IgD-negative memory B cell (primary cell): Measurements from ENCODE around the gene ZSWIM5. TPM values are rescaled to one million over a fixed set of nuclear protein-coding genes. Genes with fewer than 3 reads are reported as not detected.
"Not testable (repeated sequence)": the region's sequence is repeated elsewhere in the genome, so short reads cannot be mapped to it uniquely, and the experiment has no call there.

Experiments
- H3K27ac Mint-ChIP-seq, 3 donors: one replicate each; pipeline ENCODE4 v1.8.0; 2020 to 2022; ENCODE audit warnings: mild to moderate bottlenecking in 3 of 3, mixed read lengths in 3 of 3, moderate library complexity in 1 of 3
- H3K27me3 Mint-ChIP-seq: one replicate; pipeline ENCODE4 v1.8.0; 2021; ENCODE audit warnings: mixed read lengths
- H3K36me3 Mint-ChIP-seq: one replicate; pipeline ENCODE4 v1.8.0; 2020; ENCODE audit warnings: mild to moderate bottlenecking, mixed read lengths
- H3K4me1 Mint-ChIP-seq, 3 donors: one replicate each; pipeline ENCODE4 v1.8.0; 2020 to 2022; ENCODE audit warnings: mixed read lengths in 3 of 3, mild to moderate bottlenecking in 1 of 3
- H3K4me3 Mint-ChIP-seq, 4 donors: one replicate each; pipeline ENCODE4 v1.8.0; 2020 to 2022; ENCODE audit warnings: mild to moderate bottlenecking in 4 of 4, mixed read lengths in 4 of 4, moderate library complexity in 3 of 4
- H3K9me3 Mint-ChIP-seq, 3 donors: one replicate each; pipeline ENCODE4 v1.8.0; 2020 to 2021; ENCODE audit warnings: mixed read lengths in 3 of 3, mild to moderate bottlenecking in 1 of 3
- polyA plus RNA-seq: library from polyadenylated mRNA; unstranded; fragments of 300-500 nt; fragmentation: Illumina TruSeq; gene quantifications from one replicate; pipeline ENCODE4 v1.2.3, GENCODE V29; 2021

Gene ZSWIM5
- polyA plus RNA-seq, 1 donor from 2014 or later = 0.14 TPM

GRCh38 chr1:45103534-45103933 is 102.9 kb downstream of the ZSWIM5 start:
- H3K4me3 Mint-ChIP-seq = no peak overlapping the region
- peaks cover 0 to 2% (median 0%) of the 10 kb centered on the region in 3 donors for H3K4me1 Mint-ChIP-seq
- no peaks in the 10 kb centered on the region for H3K9me3 Mint-ChIP-seq
- peaks cover under 1% of the 10 kb centered on the region for H3K27me3 Mint-ChIP-seq
- no peak overlapping the region for H3K27ac Mint-ChIP-seq
- no peaks in the 10 kb centered on the region for H3K36me3 Mint-ChIP-seq

GRCh38 chr1:45101947-45102346 is 104.5 kb downstream of the ZSWIM5 start:
- H3K27me3 Mint-ChIP-seq = peaks cover 3% of the 10 kb centered on the region
- H3K9me3 Mint-ChIP-seq = no peaks in the 10 kb centered on the region
- no peak overlapping the region for H3K4me3 Mint-ChIP-seq
- peak overlapping the region in 1 of 3 donors; percentile 67 for H3K27ac Mint-ChIP-seq
- peaks cover 0 to 2% (median 0%) of the 10 kb centered on the region in 3 donors for H3K4me1 Mint-ChIP-seq
- no peaks in the 10 kb centered on the region for H3K36me3 Mint-ChIP-seq

GRCh38 chr1:45101528-45101927 is 104.9 kb downstream of the ZSWIM5 start:
- not testable (repeated sequence) for H3K4me3 Mint-ChIP-seq, H3K4me1 Mint-ChIP-seq, H3K36me3 Mint-ChIP-seq, H3K27ac Mint-ChIP-seq, H3K27me3 Mint-ChIP-seq, H3K9me3 Mint-ChIP-seq

- H3K27ac Mint-ChIP-seq = peak overlapping the region in 1 of 3 donors; percentile 18
- H3K9me3 Mint-ChIP-seq = no peaks in the 10 kb centered on the region
- H3K36me3 Mint-ChIP-seq = peaks cover 2% of the 10 kb centered on the region
- H3K4me3 Mint-ChIP-seq = no peak overlapping the region
- H3K27me3 Mint-ChIP-seq = peaks cover 6% of the 10 kb centered on the region
- H3K4me1 Mint-ChIP-seq = no peaks in the 10 kb centered on the region
These were observed 108.5 kb downstream of the ZSWIM5 start for GRCh38 chr1:45097944-45098343.

- Mint-ChIP-seq H3K27ac (no peak overlapping the region), H3K4me3 (no peak overlapping the region), H3K9me3 (no peaks in the 10 kb centered on the region), H3K36me3 (peaks cover 2% of the 10 kb centered on the region), H3K27me3 (peaks cover 6% of the 10 kb centered on the region), H3K4me1 (no peaks in the 10 kb centered on the region)
These were observed 109.3 kb downstream of the ZSWIM5 start for GRCh38 chr1:45097079-45097478.

- Mint-ChIP-seq H3K27ac (no peak overlapping the region), H3K36me3 (peaks cover 2% of the 10 kb centered on the region), H3K4me1 (no peaks in the 10 kb centered on the region), H3K4me3 (no peak overlapping the region), H3K27me3 (peaks cover 6% of the 10 kb centered on the region), H3K9me3 (no peaks in the 10 kb centered on the region)
These were observed 111.0 kb downstream of the ZSWIM5 start for GRCh38 chr1:45095450-45095849.

- H3K4me1 Mint-ChIP-seq, H3K4me3 Mint-ChIP-seq, H3K27ac Mint-ChIP-seq, H3K27me3 Mint-ChIP-seq, H3K9me3 Mint-ChIP-seq, H3K36me3 Mint-ChIP-seq: not testable (repeated sequence)
These were observed 112.0 kb downstream of the ZSWIM5 start for GRCh38 chr1:45094371-45094770.

GRCh38 chr1:45093334-45093733 is 113.1 kb downstream of the ZSWIM5 start:
- H3K36me3 Mint-ChIP-seq = peaks cover 2% of the 10 kb centered on the region
- no peak overlapping the region for H3K27ac Mint-ChIP-seq
- no peaks in the 10 kb centered on the region for H3K4me1 Mint-ChIP-seq
- H3K27me3 Mint-ChIP-seq = peaks cover 4% of the 10 kb centered on the region
- H3K4me3 Mint-ChIP-seq = no peak overlapping the region
- H3K9me3 Mint-ChIP-seq = no peaks in the 10 kb centered on the region

GRCh38 chr1:45089711-45090110 is 116.7 kb downstream of the ZSWIM5 start:
- Mint-ChIP-seq H3K4me3 (no peak overlapping the region), H3K4me1 (no peaks in the 10 kb centered on the region), H3K27ac (no peak overlapping the region)

GRCh38 chr1:45084562-45084961 is 121.8 kb downstream of the ZSWIM5 start:
- H3K4me3 Mint-ChIP-seq = no peak overlapping the region
- no peak overlapping the region for H3K27ac Mint-ChIP-seq
- H3K4me1 Mint-ChIP-seq = no peaks in the 10 kb centered on the region
- no peaks in the 10 kb centered on the region for H3K27me3 Mint-ChIP-seq
- H3K9me3 Mint-ChIP-seq = no peaks in the 10 kb centered on the region
- H3K36me3 Mint-ChIP-seq = no peaks in the 10 kb centered on the region

More at GRCh38 chr1:45089711-45090110, 116.7 kb downstream of the ZSWIM5 start:
- H3K36me3 Mint-ChIP-seq = no peaks in the 10 kb centered on the region
- H3K9me3 Mint-ChIP-seq = no peaks in the 10 kb centered on the region
- no peaks in the 10 kb centered on the region for H3K27me3 Mint-ChIP-seq

- H3K4me3 Mint-ChIP-seq = no peak overlapping the region
- H3K27me3 Mint-ChIP-seq = peaks cover 2% of the 10 kb centered on the region
- H3K9me3 Mint-ChIP-seq = peaks cover 2 to 10% (median 3%) of the 10 kb centered on the region in 3 donors
- no peaks in the 10 kb centered on the region for H3K36me3 Mint-ChIP-seq
- H3K4me1 Mint-ChIP-seq = no peaks in the 10 kb centered on the region
- H3K27ac Mint-ChIP-seq = no peak overlapping the region
These were observed 126.9 kb downstream of the ZSWIM5 start for GRCh38 chr1:45079533-45079932.

- H3K36me3 Mint-ChIP-seq = not testable (repeated sequence)
These were observed 129.4 kb downstream of the ZSWIM5 start for GRCh38 chr1:45076959-45077358.

GRCh38 chr1:45071567-45071966 is 134.8 kb downstream of the ZSWIM5 start:
- H3K4me1 Mint-ChIP-seq = no peaks in the 10 kb centered on the region
- H3K27ac Mint-ChIP-seq = no peak overlapping the region
- peaks cover 7% of the 10 kb centered on the region for H3K36me3 Mint-ChIP-seq
- H3K4me3 Mint-ChIP-seq = no peak overlapping the region
- H3K9me3 Mint-ChIP-seq = peaks cover 5 to 10% (median 9%) of the 10 kb centered on the region in 3 donors
- H3K27me3 Mint-ChIP-seq = peaks cover 6% of the 10 kb centered on the region

More at GRCh38 chr1:45076959-45077358, 129.4 kb downstream of the ZSWIM5 start:
- not testable (repeated sequence) for H3K4me3 Mint-ChIP-seq, H3K4me1 Mint-ChIP-seq, H3K27me3 Mint-ChIP-seq, H3K27ac Mint-ChIP-seq
- H3K9me3 Mint-ChIP-seq = peaks cover 2 to 14% (median 7%) of the 10 kb centered on the region in 3 donors

GRCh38 chr1:45067806-45068205 is 138.6 kb downstream of the ZSWIM5 start:
- Mint-ChIP-seq H3K36me3 (peaks cover 6% of the 10 kb centered on the region), H3K27me3 (peaks cover 2% of the 10 kb centered on the region), H3K9me3 (peaks cover 3 to 8% (median 5%) of the 10 kb centered on the region in 3 donors), H3K4me1 (no peaks in the 10 kb centered on the region), H3K27ac (no peak overlapping the region), H3K4me3 (no peak overlapping the region)

- no peaks in the 10 kb centered on the region for H3K27me3 Mint-ChIP-seq
- H3K9me3 Mint-ChIP-seq = peaks cover 0 to 4% (median 2%) of the 10 kb centered on the region in 3 donors
- H3K4me3 Mint-ChIP-seq = no peak overlapping the region
- H3K36me3 Mint-ChIP-seq = peaks cover 4% of the 10 kb centered on the region
- no peak overlapping the region for H3K27ac Mint-ChIP-seq
- no peaks in the 10 kb centered on the region for H3K4me1 Mint-ChIP-seq
These were observed 141.3 kb downstream of the ZSWIM5 start for GRCh38 chr1:45065083-45065482.

GRCh38 chr1:45062463-45062862 is 143.9 kb downstream of the ZSWIM5 start:
- not testable (repeated sequence) for H3K4me1 Mint-ChIP-seq, H3K4me3 Mint-ChIP-seq, H3K27ac Mint-ChIP-seq

GRCh38 chr1:45059829-45060228 is 146.6 kb downstream of the ZSWIM5 start:
- H3K27ac Mint-ChIP-seq = no peak overlapping the region
- H3K27me3 Mint-ChIP-seq = no peaks in the 10 kb centered on the region
- H3K4me3 Mint-ChIP-seq = no peak overlapping the region
- peaks cover 4% of the 10 kb centered on the region for H3K36me3 Mint-ChIP-seq
- H3K9me3 Mint-ChIP-seq = no peaks in the 10 kb centered on the region
- H3K4me1 Mint-ChIP-seq = no peaks in the 10 kb centered on the region

More at GRCh38 chr1:45062463-45062862, 143.9 kb downstream of the ZSWIM5 start:
- not testable (repeated sequence) for H3K27me3 Mint-ChIP-seq, H3K36me3 Mint-ChIP-seq, H3K9me3 Mint-ChIP-seq
